Posterior cingulate gyrus (tissue), 11 donors: ENCODE measurements around the gene SPTSSB.

ENCODE experiments used
- DNase-seq, 10 donors: peaks; one replicate each; pipeline versions ENCODE4 v3.0.0 to v3.0.0-alpha.2; 2020 to 2021; ENCODE audit warnings: mixed read lengths in 3 of 10
- intact Hi-C: fragments of 100-400 bp; cut with DNase I; formaldehyde crosslinking; loops from one replicate; pipeline ENCODE4 v1.15.1; 2023

SPTSSB gene, protein sequence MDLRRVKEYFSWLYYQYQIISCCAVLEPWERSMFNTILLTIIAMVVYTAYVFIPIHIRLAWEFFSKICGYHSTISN

DNA sequence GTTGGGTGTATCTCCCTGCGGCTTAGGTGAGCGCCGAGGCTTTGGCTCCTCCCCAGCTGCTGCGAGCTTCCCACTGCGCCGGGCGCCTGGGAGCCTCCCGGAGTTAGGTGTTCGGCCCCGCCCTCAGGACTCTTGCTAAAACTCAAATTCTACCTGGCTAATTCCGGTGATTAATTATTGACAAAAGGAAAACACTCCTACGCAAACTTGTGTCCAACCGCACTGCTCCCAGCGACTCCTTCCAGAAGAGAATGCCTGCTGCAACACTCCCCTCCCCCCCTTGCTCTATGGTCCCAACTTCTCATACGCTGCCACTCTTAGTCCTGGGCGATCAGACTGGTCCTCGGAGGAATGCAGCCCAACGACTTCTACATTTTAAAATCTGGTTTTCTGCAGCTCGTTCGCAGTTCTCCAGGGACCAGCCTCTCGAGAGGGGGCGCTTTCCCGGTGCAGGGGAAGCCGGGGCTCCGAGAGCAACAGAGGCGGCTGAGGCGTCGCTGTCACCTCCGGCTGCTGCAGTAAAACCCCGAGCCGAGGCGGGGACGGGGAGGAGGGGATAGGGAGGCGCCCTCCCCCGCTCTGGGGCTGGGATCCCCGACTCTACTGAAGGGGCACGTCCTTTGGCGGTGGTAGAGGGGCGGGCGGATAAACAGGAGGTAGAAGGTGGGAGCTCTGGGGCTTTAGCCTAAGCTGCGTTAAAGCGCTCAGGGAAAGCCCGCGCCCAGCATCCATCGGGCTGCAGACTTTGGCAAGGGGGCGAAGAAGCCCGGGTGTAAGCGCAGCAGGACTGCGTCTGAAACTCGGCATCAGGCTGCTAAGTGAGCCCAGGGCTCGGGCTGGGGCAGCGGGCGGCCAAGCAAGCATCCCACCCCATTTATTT is at the start of gene SPTSSB:
TSS of gene SPTSSB (minus strand) at position 77 of the 880 bp plus-strand sequence. CDS start 25,194 bp downstream, outside the sequence.
- peak; percentile 24 to 93 (median 66) for DNase-seq
- intact Hi-C loops: no loop called here

DNA sequence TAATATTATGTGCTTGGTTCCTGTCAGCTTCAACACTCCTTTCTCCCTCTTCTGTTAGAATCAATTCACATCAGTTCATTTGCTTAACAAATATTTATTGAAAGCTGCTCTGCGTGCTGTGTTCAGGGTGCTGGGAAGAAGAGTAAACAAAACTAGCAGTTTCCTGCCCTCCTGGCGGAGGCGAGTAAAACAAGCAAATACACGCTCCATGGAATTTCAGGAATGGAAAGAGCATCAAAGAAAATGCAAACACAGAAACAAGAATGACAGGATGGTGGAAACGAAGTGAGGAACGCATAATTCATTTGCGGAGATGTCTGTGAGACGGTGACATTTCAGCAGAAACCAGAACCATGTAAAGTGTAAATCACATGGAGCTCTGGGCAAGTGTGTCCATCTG is 49.4 kb upstream of the SPTSSB start:
- intact Hi-C loops: loop anchor here (5.0 to 10.0 kb wide), 2 partner anchors 476 to 713 kb away; no protein-coding TSS in a partner anchor

DNA sequence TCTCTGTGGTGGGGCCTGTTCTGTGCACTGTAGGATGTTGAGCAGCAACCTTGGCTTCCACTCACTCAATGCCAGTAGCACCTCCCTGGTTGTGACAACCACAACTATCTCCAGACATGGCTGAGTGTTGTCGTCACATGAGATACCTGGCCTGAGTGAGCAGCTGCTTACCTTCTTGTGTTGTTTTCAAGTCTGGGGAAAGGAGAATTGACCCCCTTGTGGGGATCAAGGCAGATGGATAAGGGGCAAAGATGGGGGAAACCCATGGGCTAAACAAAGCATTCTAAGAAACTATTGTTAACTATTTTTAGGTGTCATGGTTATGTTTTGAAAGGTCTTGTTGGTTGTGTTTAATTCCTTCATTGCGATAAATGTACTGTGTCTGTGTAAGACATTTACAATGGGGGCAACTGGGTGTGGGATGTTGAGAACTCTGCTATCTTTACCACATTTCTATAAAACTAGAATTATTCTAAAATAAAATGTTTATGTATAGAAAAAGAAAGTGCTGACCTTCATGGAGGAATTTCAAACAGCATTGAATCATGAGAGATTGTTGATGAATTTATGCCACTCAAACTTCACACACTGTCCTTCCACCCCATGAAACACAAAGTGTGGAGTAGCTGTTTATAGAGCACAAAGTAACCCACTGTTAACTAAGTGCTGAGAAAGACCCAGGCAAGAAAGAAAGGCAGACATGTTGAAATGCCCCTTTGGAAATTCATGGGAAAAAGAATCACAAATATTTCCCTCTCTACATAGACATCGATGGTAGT is 48.4 kb upstream of the SPTSSB start:
- intact Hi-C loops: loop anchor here (5.0 to 10.0 kb wide), 2 partner anchors 475 to 712 kb away; no protein-coding TSS in a partner anchor

More for the DNA sequence above, 49.4 kb upstream of the SPTSSB start:
- DNase-seq: no peak

DNA sequence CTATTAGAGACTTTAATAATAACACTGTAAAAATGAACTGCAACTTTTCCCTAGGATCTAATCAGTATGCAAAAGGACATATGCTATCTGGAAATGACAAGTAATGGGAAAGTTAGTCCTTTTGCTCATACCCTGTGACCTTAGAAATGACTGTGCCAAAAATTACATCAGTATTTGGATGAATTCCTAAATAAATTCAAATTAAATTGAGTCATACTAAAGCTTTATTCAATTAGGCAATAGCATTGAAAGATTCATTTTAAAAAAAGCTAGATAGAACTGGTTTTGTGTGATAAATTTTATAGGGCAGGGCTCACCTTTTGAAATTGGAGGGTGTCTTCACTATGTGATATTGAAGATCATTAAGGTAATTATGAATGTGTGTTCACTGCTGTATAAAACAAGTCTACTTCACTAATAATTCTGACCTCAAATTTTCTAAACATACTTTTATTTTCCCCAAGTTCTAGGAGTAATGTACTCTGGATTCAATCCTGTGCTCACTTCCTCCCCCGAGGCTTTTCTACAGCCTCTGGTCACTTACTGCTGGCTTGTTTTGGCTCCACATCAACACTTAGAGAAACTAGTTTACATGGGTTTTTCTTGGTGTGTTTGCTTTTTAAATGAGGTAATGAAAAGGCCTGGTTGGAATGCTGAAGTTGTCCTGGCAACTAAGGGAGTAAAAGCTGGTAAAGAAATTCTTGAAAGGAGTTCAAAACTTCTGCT is 44.4 kb upstream of the SPTSSB start:
- intact Hi-C loops: no loop called here
- DNase-seq: no peak

More for the DNA sequence above, 48.4 kb upstream of the SPTSSB start:
- no peak for DNase-seq

DNA sequence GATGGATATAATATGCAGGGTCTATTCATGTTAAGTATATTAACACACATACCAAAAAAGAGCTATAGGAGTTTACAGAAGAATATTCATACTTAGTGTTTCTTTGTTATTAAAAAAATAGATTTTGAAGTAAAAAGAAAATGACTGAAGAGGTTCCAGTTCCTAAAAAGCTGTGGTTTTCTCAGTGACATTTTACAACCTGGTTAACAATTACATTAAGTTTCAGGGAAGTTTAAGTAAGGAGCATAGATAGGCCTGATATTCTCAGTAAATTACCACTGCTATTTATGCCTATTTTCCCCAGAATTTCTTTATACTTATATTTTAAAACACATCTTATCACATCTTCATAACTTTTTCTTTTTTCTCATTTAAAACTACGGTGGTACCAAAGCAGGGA is 43.6 kb upstream of the SPTSSB start:
- no peak for DNase-seq
- intact Hi-C loops: no loop called here

DNA sequence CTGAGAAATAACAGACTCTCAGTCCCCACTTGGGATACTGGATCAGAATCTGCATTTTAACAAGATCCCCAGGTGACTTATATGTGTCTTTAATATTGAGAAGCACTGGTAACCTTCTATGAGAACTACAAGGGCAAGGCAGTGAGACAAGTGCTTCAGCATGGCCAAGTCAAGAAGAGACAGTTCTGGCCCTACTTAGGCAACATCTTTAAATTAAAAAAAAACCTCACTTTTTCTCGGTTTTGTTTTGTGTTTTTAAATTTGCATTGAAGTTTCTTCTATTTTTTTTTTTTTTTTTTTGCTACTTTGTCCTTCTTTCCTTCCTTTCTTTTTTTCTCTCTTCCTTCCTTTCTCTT is 42.5 kb upstream of the SPTSSB start:
- no peak for DNase-seq
- intact Hi-C loops: no loop called here

DNA sequence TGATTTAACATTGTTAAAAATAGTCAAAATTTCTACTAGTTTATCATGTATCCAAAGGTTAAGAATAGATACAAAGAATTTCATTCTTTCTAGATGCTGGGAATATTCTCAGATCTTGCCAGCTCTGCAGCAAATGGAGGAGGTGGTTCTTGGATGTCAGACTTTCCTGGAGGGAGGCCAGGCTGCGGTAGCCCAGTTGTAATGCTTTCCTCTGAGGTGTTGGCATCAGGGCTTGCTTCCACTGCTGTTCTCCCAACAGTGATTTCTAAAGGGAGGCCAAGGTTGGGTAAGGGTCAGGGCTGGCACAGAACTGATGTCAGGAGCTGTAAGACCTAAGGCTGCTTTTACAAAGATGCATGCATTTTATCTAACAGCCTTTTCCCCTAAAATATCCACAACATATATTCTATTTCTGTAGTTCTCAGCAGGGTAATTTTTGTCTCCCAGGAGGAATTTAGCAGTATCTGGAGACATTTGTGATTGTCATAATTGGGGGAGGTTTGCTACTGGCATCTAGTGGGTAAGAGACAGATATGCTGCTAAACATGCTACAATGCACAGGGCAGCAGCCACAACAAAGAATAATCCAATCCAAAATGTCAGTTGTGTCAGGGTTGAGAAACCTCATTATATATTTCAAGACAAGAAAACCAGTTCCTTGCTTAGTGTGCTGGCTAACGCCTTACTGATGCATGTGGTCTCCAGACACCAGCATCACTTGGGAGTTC is 42.0 kb upstream of the SPTSSB start:
- intact Hi-C loops: no loop called here
- DNase-seq: peak in 9 of 10 donors; percentile 37 to 94 (median 64)

DNA sequence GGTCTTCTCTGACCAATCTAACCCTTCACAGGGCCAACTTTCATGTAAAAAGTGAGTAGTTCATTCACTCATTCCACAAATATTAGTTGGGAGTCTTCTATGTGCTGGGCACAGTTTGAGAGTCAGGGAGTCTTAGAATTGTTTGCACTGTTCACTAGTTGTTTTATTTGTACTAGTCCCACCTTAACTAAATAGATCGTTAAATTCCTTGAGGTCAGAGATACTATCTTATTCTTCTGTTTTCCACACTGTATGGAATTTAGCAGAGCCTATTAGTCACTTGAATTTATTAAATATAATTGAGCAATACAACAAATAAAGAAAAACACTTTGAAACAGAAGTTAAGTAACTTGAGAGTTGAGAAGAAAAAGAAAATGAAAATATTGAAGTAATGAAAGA is 40.8 kb upstream of the SPTSSB start:
- intact Hi-C loops: no loop called here
- DNase-seq: no peak

DNA sequence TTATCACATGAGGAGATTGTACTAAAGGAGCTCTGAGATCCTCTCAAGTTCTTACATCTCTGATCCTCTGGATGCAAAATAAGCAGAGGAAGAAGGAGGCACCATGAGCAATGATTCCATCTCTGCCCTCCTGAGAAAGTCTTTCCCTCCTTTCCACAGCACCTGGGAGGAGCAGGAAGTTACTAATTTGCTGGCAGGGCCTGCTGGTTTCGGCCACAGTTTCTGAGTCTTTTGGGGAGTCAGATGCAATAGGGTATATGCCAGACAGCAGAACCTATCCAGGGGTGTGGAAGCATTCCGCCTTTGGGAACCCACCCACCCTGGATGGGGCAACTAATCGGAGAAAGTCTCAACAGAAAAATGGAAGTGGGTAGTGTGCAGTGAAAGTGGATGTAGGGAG is 38.5 kb upstream of the SPTSSB start:
- intact Hi-C loops: no loop called here
- no peak for DNase-seq

DNA sequence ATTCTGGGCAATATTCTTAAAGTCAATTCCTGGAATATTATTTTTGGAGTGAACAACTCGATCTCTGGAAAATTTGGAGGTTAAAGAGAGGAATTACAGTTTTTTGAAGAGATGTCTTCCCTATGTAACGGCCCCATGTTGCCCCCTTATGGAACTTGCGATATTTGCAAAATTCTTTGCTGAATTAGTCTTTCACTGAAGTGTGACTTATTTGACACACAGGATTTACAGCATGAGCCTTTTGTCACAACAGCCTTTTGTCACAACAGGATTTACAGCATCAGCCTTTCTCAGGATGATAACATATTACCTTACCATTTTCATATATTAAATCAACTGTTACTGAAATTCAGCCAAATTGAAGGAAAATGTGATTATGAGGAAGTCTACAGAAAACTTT is 37.8 kb upstream of the SPTSSB start:
- peak in 1 of 10 donors; percentile 32 for DNase-seq

DNA sequence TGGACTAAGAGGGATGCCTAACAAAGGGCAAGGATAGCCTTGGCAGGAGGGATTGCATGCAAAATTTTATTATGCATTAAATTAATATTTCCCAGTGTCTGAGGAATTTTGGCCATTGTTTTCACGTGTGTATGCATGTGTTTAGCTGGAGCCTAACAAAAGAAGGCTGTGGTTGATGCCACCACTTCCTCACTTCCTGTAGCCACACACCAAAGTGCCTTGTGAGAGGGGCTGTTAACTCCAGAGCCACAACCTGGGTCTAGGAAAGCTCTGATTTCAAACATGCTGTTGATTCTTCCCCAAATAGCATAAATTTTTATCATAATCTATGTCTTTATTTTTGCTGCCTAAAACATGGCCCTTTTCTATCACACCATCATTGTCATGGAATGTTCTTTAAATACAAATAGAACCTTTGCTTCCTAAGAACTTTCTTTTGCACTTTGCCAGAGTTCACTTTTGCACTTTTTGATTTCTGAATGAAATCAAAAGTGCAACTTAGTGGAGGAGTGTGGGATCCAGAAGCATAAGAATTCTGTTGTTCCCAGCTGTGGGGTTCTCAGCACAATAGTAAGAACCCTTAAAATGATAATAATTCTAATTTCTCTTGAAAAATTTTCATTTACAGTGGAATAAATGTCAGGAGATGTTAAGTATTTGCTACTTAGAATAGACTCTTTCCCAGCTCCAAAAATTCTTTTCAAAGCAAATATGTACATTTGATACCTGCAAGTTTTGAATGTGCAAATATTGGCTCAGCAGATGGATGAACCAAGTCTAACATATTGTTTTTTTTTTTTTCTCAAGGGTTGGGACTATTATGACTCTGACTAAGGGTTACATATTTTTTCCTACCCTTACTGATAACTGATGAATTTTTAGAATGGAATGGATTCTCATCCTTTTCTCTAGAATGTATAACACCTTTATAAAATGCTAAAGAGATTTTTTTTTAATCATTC is 35.6 kb upstream of the SPTSSB start:
- no peak for DNase-seq
- intact Hi-C loops: no loop called here

More for the DNA sequence above, 37.8 kb upstream of the SPTSSB start:
- intact Hi-C loops: no loop called here

DNA sequence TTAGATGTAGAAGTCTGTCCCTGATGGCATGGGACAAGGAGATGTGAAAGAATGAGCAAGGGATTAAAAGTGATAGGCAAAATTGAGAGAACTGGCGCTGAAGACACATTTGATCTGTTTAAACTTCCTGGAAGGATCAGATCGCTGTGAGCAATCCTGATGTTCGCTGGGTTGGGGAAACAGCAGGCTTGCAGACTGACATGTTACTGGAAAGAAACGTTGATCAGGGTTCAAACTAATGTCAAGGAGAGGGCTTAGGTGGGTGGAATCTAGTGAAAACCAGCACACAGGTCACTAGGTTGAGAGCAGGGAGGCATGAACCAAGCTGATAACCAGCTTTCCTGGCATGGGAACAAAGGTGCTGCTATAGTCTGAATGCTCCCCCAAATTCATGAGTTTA is 34.5 kb upstream of the SPTSSB start:
- no peak for DNase-seq
- intact Hi-C loops: no loop called here

DNA sequence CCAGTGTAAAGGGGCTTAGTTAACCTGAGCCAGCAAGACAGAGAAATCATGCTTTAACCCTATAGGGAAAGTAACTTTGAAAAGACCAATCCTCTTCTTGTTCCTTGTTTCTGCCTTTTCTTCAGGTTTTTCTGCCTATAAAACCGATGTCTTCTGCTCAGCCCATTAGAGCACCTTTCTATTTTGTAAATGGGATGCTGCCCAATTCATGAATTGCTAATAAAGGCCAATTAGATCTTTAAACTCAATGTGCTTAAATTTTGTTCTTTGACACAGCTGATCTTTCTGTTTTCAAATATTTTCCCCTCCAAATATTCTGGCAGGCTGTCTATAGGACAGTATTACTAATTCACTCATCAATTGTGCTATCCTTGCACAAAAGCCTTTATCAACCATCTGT is 33.8 kb upstream of the SPTSSB start:
- no peak for DNase-seq
- intact Hi-C loops: no loop called here

DNA sequence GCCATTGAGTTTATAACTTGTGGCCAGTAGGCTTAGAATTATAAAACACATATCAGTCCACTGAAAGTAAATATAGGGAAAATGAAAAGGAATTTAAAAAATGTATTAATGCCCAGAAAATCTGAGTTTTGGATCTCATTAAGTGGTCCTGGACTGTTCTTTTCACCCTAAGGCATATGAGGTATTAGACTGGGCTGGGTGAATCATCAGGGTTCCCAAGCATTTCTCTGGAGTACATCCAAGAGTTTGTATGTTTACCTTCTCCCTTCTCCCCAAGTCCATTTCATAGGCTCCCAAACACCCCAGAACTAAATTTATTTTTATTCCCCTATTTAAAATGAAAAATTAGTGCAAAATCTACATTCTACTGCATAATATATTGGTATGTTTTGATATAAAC is 31.9 kb upstream of the SPTSSB start:
- intact Hi-C loops: no loop called here

DNA sequence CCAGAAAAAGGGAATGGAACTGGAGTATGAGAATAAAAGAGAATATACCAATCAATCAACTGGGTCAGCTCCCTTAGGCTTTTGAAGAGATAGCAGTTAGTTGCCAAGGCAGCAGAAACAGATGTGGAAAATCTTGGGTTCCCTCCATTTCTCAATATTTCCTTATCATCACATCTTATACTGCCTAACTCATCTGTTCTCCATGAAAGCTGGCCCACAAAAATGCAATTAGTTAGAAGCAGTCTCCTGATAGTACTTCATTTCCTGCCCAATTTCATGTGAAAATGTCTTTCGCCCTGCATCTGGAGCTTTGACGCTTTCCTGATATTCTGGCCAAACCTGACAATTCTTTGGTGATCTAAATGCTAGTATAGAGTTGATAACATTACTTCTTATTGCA is 30.1 kb upstream of the SPTSSB start:
- intact Hi-C loops: no loop called here
- DNase-seq: no peak

More for the DNA sequence above, 31.9 kb upstream of the SPTSSB start:
- no peak for DNase-seq

DNA sequence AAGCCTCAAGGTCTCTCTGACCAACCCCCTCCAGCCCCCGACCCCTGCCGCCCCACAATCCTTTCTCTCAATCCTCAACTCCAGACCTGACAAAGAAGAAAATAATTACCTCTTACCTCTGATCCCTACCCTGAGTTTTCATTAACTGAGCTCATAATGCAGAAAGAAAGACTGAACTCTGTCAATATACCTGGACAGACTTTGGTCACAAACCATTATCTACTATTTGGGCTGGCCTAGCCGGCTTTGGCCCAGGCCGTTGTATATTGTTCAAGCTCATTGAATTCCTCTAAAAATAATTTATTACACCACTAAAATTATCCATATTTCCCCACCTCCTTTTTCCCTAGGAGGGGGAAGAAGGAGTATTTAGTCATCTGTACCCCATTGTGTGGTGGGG is 29.3 kb upstream of the SPTSSB start:
- intact Hi-C loops: no loop called here
- no peak for DNase-seq

DNA sequence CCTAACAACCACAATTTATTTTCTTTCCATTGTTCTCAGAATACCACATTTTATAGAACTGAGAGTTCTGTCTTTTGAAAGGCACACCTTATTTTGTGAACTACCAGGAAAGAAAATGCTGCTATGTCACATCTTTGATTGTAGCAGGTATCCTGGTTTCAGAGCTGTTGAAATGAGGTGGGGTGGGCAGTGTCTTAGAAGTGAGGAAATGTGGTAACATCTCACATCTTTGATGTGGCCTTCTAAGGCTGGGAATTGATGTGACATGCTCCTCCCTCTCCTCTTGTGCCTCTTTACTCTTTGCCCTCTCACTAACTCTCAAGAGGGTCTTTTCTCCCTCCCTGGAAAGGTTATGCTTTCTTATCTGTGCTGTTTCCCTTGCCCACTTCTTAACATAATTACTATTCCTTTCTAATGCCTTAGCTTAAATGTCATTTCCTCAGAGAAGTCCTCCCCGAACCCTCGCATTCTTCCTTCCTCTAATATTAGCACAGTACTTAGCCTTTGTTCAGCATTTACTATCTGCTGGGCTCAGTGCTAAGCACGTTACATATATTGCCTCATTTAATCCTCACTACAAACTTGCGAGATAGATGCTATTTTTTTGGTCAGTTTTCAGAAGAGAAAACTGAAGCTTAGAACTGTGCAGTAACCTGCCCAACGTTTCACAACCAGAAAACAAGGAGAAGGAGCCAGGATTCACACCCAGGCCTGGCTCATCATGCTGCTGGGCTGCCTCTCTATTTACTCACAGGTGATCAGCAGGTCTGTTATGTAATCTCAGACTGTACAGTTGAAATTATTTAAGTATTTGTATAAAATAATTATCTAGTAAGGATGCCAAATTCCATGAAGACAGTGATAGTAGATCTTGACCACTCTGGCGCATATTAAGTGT is 24.0 kb upstream of the SPTSSB start:
- intact Hi-C loops: no loop called here
- DNase-seq: no peak

DNA sequence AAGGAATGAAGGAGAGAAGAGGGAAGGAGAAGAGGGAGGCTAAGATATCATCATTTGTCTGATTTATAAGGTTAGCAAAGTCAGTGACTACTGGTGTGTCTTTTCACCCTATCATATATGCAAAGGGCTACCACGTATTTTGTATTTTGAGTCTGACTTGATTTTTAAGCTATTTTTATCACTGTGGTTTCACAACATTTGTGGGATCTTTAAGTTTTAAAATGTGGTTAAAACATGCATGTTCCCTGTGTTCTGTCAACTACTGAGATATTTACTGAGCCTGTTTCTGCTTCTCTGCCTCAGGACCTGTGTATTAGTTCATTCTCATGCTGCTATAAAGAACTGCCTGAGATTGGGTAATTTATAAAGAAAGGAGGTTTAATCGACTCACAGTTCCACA is 22.5 kb upstream of the SPTSSB start:
- DNase-seq: no peak
- intact Hi-C loops: no loop called here
